Measurements from ENCODE around the gene FTO. TPM values are rescaled to one million over a fixed set of nuclear protein-coding genes. Genes with fewer than 3 reads are reported as not detected.

FTO gene
- total and polyA plus RNA-seq, 2 of the 13 experiments (the other 11 are each of a cell fraction or from before 2014, with no cell fraction given), result 41.6 to 55.8 TPM

DNA sequence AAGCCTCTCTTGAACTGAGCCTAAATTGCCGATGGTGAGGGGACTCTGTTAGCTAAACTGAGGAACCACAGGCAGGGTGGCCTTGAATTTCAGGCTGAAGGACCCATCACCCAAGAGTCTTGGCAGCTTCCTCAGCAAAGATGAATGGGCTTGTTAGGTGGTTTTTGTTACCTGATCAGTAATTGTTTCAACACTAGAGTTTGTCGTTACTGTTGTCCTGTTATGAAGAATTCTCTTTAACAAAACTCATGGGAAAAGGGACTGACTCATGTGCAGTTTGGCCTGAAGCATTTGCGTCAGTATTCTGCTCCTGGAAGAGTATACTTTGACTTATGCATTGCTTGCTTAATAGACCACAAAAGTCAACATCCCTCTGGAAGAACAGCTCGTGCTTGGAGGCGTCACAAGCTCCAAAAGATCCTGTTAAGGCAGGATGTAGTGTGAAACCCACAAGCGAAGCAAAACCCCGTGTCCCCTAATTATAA is 376.6 kb downstream of the FTO start (continued):
- TF ChIP-seq, protein P1, sequence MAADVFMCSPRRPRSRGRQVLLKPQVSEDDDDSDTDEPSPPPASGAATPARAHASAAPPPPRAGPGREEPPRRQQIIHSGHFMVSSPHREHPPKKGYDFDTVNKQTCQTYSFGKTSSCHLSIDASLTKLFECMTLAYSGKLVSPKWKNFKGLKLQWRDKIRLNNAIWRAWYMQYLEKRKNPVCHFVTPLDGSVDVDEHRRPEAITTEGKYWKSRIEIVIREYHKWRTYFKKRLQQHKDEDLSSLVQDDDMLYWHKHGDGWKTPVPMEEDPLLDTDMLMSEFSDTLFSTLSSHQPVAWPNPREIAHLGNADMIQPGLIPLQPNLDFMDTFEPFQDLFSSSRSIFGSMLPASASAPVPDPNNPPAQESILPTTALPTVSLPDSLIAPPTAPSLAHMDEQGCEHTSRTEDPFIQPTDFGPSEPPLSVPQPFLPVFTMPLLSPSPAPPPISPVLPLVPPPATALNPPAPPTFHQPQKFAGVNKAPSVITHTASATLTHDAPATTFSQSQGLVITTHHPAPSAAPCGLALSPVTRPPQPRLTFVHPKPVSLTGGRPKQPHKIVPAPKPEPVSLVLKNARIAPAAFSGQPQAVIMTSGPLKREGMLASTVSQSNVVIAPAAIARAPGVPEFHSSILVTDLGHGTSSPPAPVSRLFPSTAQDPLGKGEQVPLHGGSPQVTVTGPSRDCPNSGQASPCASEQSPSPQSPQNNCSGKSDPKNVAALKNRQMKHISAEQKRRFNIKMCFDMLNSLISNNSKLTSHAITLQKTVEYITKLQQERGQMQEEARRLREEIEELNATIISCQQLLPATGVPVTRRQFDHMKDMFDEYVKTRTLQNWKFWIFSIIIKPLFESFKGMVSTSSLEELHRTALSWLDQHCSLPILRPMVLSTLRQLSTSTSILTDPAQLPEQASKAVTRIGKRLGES (CRISPR knock-in tag; IDR thresholded peaks at IDR 0.05; ENCODE audit: borderline replicate concordance), result 0 out of 2 replicates have a peak, but pooled peaks have one; percentile 30
- TF ChIP-seq ZMYM4 (CRISPR knock-in tag; IDR thresholded peaks at IDR 0.05) (0 out of 2 replicates have a peak, but pooled peaks have one; percentile 28), NONO (IDR thresholded peaks at IDR 0.05) (no peak), NONO (CRISPR knock-in tag; conservative IDR thresholded peaks at IDR 0.05) (peak; percentile 37; the same call in 1 of the 2 replicates), RCOR2 (CRISPR knock-in tag; IDR thresholded peaks at IDR 0.05) (peak; percentile 81), THAP11 (CRISPR knock-in tag; IDR thresholded peaks at IDR 0.05) (peak; percentile 62; the same call in 1 of the 2 replicates), ZNF232 (CRISPR knock-in tag; IDR thresholded peaks at IDR 0.05; ENCODE audit: borderline replicate concordance) (peak; percentile 61; the same call in 1 of the 2 replicates), RBM39 (IDR thresholded peaks at IDR 0.05; ENCODE audit: low read depth, low read length, poor library complexity, severe bottlenecking) (no peak), MIER2 (CRISPR knock-in tag; IDR thresholded peaks at IDR 0.05) (0 out of 2 replicates have a peak, but pooled peaks have one; percentile 75), KAT8 (CRISPR knock-in tag; IDR thresholded peaks at IDR 0.05) (peak; percentile 74), HMG20A (CRISPR knock-in tag; IDR thresholded peaks at IDR 0.05; ENCODE audit: borderline replicate concordance) (peak; percentile 76), HMG20B (CRISPR knock-in tag; conservative IDR thresholded peaks at IDR 0.05) (no peak), ZNF629 (CRISPR knock-in tag; conservative IDR thresholded peaks at IDR 0.05) (0 out of 2 replicates have a peak, but pooled peaks have one; percentile 15)
- TF ChIP-seq, protein P2, sequence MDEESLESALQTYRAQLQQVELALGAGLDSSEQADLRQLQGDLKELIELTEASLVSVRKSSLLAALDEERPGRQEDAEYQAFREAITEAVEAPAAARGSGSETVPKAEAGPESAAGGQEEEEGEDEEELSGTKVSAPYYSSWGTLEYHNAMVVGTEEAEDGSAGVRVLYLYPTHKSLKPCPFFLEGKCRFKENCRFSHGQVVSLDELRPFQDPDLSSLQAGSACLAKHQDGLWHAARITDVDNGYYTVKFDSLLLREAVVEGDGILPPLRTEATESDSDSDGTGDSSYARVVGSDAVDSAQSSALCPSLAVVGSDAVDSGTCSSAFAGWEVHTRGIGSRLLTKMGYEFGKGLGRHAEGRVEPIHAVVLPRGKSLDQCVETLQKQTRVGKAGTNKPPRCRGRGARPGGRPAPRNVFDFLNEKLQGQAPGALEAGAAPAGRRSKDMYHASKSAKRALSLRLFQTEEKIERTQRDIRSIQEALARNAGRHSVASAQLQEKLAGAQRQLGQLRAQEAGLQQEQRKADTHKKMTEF (CRISPR knock-in tag; IDR thresholded peaks at IDR 0.05), result peak; percentile 84
- TF ChIP-seq, protein P3, sequence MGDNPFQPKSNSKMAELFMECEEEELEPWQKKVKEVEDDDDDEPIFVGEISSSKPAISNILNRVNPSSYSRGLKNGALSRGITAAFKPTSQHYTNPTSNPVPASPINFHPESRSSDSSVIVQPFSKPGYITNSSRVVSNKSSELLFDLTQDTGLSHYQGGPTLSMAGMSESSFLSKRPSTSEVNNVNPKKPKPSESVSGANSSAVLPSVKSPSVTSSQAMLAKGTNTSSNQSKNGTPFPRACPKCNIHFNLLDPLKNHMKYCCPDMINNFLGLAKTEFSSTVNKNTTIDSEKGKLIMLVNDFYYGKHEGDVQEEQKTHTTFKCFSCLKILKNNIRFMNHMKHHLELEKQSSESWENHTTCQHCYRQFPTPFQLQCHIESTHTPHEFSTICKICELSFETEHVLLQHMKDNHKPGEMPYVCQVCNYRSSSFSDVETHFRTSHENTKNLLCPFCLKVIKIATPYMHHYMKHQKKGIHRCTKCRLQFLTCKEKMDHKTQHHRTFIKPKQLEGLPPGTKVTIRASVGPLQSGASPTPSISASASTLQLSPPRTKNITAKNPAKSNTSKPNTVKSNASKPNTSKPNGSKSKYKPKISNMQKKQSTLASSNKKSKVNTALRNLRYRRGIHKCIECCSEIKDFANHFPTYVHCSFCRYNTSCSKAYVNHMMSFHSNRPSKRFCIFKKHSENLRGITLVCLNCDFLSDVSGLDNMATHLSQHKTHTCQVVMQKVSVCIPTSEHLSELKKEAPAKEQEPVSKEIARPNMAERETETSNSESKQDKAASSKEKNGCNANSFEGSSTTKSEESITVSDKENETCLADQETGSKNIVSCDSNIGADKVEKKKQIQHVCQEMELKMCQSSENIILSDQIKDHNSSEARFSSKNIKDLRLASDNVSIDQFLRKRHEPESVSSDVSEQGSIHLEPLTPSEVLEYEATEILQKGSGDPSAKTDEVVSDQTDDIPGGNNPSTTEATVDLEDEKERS (CRISPR knock-in tag; IDR thresholded peaks at IDR 0.05), result 0 out of 2 replicates have a peak, but pooled peaks have one; percentile 20
- TF ChIP-seq, protein P4, sequence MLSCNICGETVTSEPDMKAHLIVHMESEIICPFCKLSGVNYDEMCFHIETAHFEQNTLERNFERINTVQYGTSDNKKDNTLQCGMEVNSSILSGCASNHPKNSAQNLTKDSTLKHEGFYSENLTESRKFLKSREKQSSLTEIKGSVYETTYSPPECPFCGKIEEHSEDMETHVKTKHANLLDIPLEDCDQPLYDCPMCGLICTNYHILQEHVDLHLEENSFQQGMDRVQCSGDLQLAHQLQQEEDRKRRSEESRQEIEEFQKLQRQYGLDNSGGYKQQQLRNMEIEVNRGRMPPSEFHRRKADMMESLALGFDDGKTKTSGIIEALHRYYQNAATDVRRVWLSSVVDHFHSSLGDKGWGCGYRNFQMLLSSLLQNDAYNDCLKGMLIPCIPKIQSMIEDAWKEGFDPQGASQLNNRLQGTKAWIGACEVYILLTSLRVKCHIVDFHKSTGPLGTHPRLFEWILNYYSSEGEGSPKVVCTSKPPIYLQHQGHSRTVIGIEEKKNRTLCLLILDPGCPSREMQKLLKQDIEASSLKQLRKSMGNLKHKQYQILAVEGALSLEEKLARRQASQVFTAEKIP (CRISPR knock-in tag; IDR thresholded peaks at IDR 0.05; ENCODE audit: borderline replicate concordance), result no peak
- TF ChIP-seq, protein P5, sequence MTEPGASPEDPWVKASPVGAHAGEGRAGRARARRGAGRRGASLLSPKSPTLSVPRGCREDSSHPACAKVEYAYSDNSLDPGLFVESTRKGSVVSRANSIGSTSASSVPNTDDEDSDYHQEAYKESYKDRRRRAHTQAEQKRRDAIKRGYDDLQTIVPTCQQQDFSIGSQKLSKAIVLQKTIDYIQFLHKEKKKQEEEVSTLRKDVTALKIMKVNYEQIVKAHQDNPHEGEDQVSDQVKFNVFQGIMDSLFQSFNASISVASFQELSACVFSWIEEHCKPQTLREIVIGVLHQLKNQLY (CRISPR knock-in tag; IDR thresholded peaks at IDR 0.05), result peak; percentile 52; the same call in 1 of the 2 replicates
- TF ChIP-seq, protein P6, sequence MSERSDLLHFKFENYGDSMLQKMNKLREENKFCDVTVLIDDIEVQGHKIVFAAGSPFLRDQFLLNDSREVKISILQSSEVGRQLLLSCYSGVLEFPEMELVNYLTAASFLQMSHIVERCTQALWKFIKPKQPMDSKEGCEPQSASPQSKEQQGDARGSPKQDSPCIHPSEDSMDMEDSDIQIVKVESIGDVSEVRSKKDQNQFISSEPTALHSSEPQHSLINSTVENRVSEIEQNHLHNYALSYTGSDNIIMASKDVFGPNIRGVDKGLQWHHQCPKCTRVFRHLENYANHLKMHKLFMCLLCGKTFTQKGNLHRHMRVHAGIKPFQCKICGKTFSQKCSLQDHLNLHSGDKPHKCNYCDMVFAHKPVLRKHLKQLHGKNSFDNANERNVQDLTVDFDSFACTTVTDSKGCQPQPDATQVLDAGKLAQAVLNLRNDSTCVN (CRISPR knock-in tag; IDR thresholded peaks at IDR 0.05; ENCODE audit: borderline replicate concordance), result no peak
